Suprapubic skin (tissue), 4 donors: ENCODE measurements around the gene AVPI1. TPM values are rescaled to one million over a fixed set of nuclear protein-coding genes. Genes with fewer than 3 reads are reported as not detected.
A peak's percentile ranks its signal among the peaks of the same experiment; 100 is the strongest.

Experiments used
- DNase-seq, 2 donors: peaks; one replicate each; pipeline ENCODE4 v3.0.0-alpha.2; 2019; ENCODE audit warnings: low spot score in 2 of 2
- H3K27ac ChIP-seq: fragments of 200-600 bp; sonication (generic); one replicate; pipeline ENCODE4 v1.5.1; 2019
- H3K27me3 ChIP-seq: fragments of 200-600 bp; sonication (generic); one replicate; pipeline ENCODE4 v1.5.1; 2019
- H3K36me3 ChIP-seq: fragments of 200-600 bp; sonication (generic); one replicate; pipeline ENCODE4 v1.5.1; 2019
- H3K4me1 ChIP-seq: fragments of 200-600 bp; sonication (generic); one replicate; pipeline ENCODE4 v1.5.1; 2019
- H3K4me3 ChIP-seq: fragments of 200-600 bp; sonication (generic); one replicate; pipeline ENCODE4 v1.5.1; 2019; ENCODE audit warnings: mild to moderate bottlenecking
- H3K9me3 ChIP-seq: fragments of 200-600 bp; sonication (generic); one replicate; pipeline ENCODE4 v1.5.1; 2019
- CTCF ChIP-seq, 2 donors: fragments of 200-600 bp in 1 of 2; fragments of 450-650 bp in 1 of 2; sonication (generic) in 1 of 2; IDR thresholded peaks; one replicate each; pipeline ENCODE4 v1.5.1; 2016 to 2019; ENCODE audit warnings: antibody characterized with exemption in 2 of 2, mild to moderate bottlenecking in 1 of 2, moderate library complexity in 1 of 2
- EP300 ChIP-seq: sonication (generic); formaldehyde crosslinking; IDR thresholded peaks from one replicate; pipeline ENCODE4 v1.6.1; 2017; ENCODE audit warnings: antibody characterized with exemption
- POLR2A ChIP-seq, 2 donors: fragments of 450-650 bp; IDR thresholded peaks; one replicate each; pipeline ENCODE4 v1.6.1; 2017; ENCODE audit warnings: antibody characterized with exemption in 2 of 2, mild to moderate bottlenecking in 2 of 2, moderate library complexity in 2 of 2
- POLR2AphosphoS5 ChIP-seq, 3 donors: sonication (generic); formaldehyde crosslinking; IDR thresholded peaks; one replicate each; pipeline ENCODE4 v1.6.1; 2017; ENCODE audit warnings: antibody characterized with exemption in 3 of 3
- WGBS: methylation state at CpG from one replicate; pipeline ENCODE4 v1.1.5; 2018; 5-methylcytosine and 5-hydroxymethylcytosine counted together
- total RNA-seq, 4 donors: library from RNA; depleted of rRNA; stranded (reverse); fragments of >200 nt; gene quantifications; one replicate each; pipeline ENCODE4 v1.1.0, GENCODE V29; 2016

Gene AVPI1
- total RNA-seq, 4 donors from 2014 or later: 118 to 178 (median 142) TPM

GRCh38 chr10:97690133-97690532 lies 3.1 kb upstream of the AVPI1 start:
- H3K36me3 ChIP-seq: no peaks in the 10 kb centered on the region
- WGBS: 64% methylated on average over 3 of the region's 3 CpGs
- H3K4me3 ChIP-seq: no peak overlapping the region
- DNase-seq: no peak
- H3K27ac ChIP-seq: peak overlapping the region; percentile 92
- no peaks in the 10 kb centered on the region for H3K27me3 ChIP-seq
- no peaks in the 10 kb centered on the region for H3K9me3 ChIP-seq
- TF ChIP-seq POLR2AphosphoS5 (IDR thresholded peaks at IDR 0.05): peak in 2 of 3 donors; percentile 13 to 19
- no peak for TF ChIP-seq CTCF (IDR thresholded peaks at IDR 0.05)
- peaks cover 52% of the 10 kb centered on the region for H3K4me1 ChIP-seq

- H3K27ac ChIP-seq: peak overlapping the region; percentile 92
- WGBS: 44% methylated on average over 5 of the region's 5 CpGs
- no peak for TF ChIP-seq POLR2A (IDR thresholded peaks at IDR 0.05)
- TF ChIP-seq CTCF (IDR thresholded peaks at IDR 0.05): no peak
- peak; percentile 3 to 81 (median 79) for TF ChIP-seq POLR2AphosphoS5 (IDR thresholded peaks at IDR 0.05)
- H3K36me3 ChIP-seq: no peaks in the 10 kb centered on the region
- no peak overlapping the region for H3K4me3 ChIP-seq
- peaks cover 57% of the 10 kb centered on the region for H3K4me1 ChIP-seq
- H3K27me3 ChIP-seq: no peaks in the 10 kb centered on the region
- no peaks in the 10 kb centered on the region for H3K9me3 ChIP-seq
- peak in 1 of 2 donors; percentile 87 for DNase-seq
Measured at GRCh38 chr10:97689559-97690020, 2.5 kb upstream of the AVPI1 start.

- Histone ChIP-seq H3K36me3 (no peaks in the 10 kb centered on the region), H3K27me3 (no peaks in the 10 kb centered on the region), H3K4me3 (peak overlapping the region; percentile 68), H3K4me1 (peaks cover 72% of the 10 kb centered on the region), H3K9me3 (no peaks in the 10 kb centered on the region), H3K27ac (peak overlapping the region; percentile 92)
- no peak for TF ChIP-seq CTCF (IDR thresholded peaks at IDR 0.05)
- TF ChIP-seq POLR2AphosphoS5 (IDR thresholded peaks at IDR 0.05): peak in 1 of 3 donors; percentile 40
- peak; percentile 76 for TF ChIP-seq EP300
- no peak for TF ChIP-seq POLR2A (IDR thresholded peaks at IDR 0.05)
- no peak for DNase-seq
- 44% methylated on average over 14 of the region's 14 CpGs for WGBS
Measured at GRCh38 chr10:97687785-97688781, 1.0 kb upstream of the AVPI1 start.

GRCh38 chr10:97686301-97686961 lies 610 bp downstream of the AVPI1 start:
- H3K36me3 ChIP-seq: no peaks in the 10 kb centered on the region
- H3K27ac ChIP-seq: peak overlapping the region; percentile 92
- peaks cover 86% of the 10 kb centered on the region for H3K4me1 ChIP-seq
- no peaks in the 10 kb centered on the region for H3K9me3 ChIP-seq
- peak overlapping the region; percentile 68 for H3K4me3 ChIP-seq
- DNase-seq: no peak
- 15% methylated on average over 9 of the region's 14 CpGs for WGBS
- H3K27me3 ChIP-seq: no peaks in the 10 kb centered on the region
- TF ChIP-seq POLR2AphosphoS5 (IDR thresholded peaks at IDR 0.05): no peak
- TF ChIP-seq POLR2A (IDR thresholded peaks at IDR 0.05): no peak

- DNase-seq: no peak
- WGBS: 20% methylated on average over 1 of the region's 2 CpGs
- TF ChIP-seq EP300: no peak
- TF ChIP-seq CTCF (IDR thresholded peaks at IDR 0.05): peak; percentile 27 to 38
- Histone ChIP-seq H3K4me3 (peak overlapping the region; percentile 68), H3K27me3 (no peaks in the 10 kb centered on the region), H3K9me3 (no peaks in the 10 kb centered on the region), H3K27ac (peak overlapping the region; percentile 92), H3K4me1 (peaks cover 86% of the 10 kb centered on the region), H3K36me3 (no peaks in the 10 kb centered on the region)
Measured at GRCh38 chr10:97685395-97685958, 1.6 kb downstream of the AVPI1 start.
